Glutamatergic neuron (in vitro differentiated cells): ENCODE results near the gene NRXN3. TPM values are rescaled to one million over a fixed set of nuclear protein-coding genes. Genes with fewer than 3 reads are reported as not detected.

Source experiments
- DNase-seq: peaks from one replicate; pipeline ENCODE4 v3.0.0; 2022
- H3K27ac Mint-ChIP-seq: one replicate; pipeline ENCODE4 v1.8.0; 2020; ENCODE audit warnings: mild to moderate bottlenecking, mixed read lengths, inconsistent platforms; ENCODE audit not compliant: unreplicated experiment
- H3K27me3 Mint-ChIP-seq: one replicate; pipeline ENCODE4 v1.8.0; 2020; ENCODE audit warnings: mild to moderate bottlenecking, moderate library complexity, mixed read lengths, inconsistent platforms; ENCODE audit not compliant: unreplicated experiment
- H3K36me3 Mint-ChIP-seq: one replicate; pipeline ENCODE4 v1.8.0; 2020; ENCODE audit warnings: mild to moderate bottlenecking, mixed read lengths, inconsistent platforms; ENCODE audit not compliant: unreplicated experiment
- H3K4me1 Mint-ChIP-seq: one replicate; pipeline ENCODE4 v1.8.0; 2020; ENCODE audit warnings: mild to moderate bottlenecking, low read depth, mixed read lengths, inconsistent platforms; ENCODE audit not compliant: unreplicated experiment
- H3K4me3 Mint-ChIP-seq: one replicate; pipeline ENCODE4 v1.8.0; 2020; ENCODE audit warnings: mild to moderate bottlenecking, mixed read lengths, inconsistent platforms; ENCODE audit not compliant: unreplicated experiment
- H3K9me3 Mint-ChIP-seq: one replicate; pipeline ENCODE4 v1.8.0; 2020; ENCODE audit warnings: mild to moderate bottlenecking, moderate library complexity, mixed read lengths, inconsistent platforms; ENCODE audit not compliant: unreplicated experiment
- total RNA-seq: library from RNA; stranded (reverse); fragmentation: NEBNext Ultra II Directional; extraction: Animal tissue kit (Norgen Biotek cat#: 25700); gene quantifications from one replicate; pipeline ENCODE4 v1.2.1, GENCODE V29; 2021; ENCODE audit not compliant: unreplicated experiment
- TF ChIP-seq, protein P1 (sequence below): fragments of 200-600 bp; sonication (generic); IDR thresholded peaks from one replicate; pipeline ENCODE4 v1.5.0; 2021; ENCODE audit not compliant: partially characterized antibody, unreplicated experiment

The NRXN3 gene
- total RNA-seq, 1 donor from 2014 or later = 1.2 TPM

DNA sequence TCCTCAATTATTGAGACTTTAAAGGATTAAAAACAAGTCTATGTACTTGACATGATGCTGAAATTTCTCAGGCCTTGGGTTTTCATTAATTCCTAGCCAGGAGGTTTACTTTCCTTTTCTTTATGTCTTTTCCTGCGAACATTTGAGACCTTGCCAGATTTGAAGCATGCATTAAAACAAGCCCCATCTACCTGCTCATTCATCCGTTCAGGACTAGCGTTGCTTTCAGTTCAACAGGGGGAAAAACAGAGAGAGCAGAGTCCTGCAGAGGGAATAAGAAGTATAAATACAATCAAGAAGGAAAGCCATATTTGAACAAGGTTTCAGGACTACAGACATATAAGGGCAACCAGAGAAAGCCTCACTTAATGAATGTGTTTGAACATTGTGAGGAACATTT lies 1498.8 kb downstream of the NRXN3 start:
- DNase-seq = no peak
- peaks cover 2% of the 10 kb centered on the region for H3K9me3 Mint-ChIP-seq
- H3K27ac Mint-ChIP-seq = no peak overlapping the region
- TF ChIP-seq, protein P1, sequence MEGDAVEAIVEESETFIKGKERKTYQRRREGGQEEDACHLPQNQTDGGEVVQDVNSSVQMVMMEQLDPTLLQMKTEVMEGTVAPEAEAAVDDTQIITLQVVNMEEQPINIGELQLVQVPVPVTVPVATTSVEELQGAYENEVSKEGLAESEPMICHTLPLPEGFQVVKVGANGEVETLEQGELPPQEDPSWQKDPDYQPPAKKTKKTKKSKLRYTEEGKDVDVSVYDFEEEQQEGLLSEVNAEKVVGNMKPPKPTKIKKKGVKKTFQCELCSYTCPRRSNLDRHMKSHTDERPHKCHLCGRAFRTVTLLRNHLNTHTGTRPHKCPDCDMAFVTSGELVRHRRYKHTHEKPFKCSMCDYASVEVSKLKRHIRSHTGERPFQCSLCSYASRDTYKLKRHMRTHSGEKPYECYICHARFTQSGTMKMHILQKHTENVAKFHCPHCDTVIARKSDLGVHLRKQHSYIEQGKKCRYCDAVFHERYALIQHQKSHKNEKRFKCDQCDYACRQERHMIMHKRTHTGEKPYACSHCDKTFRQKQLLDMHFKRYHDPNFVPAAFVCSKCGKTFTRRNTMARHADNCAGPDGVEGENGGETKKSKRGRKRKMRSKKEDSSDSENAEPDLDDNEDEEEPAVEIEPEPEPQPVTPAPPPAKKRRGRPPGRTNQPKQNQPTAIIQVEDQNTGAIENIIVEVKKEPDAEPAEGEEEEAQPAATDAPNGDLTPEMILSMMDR = no peak
- H3K36me3 Mint-ChIP-seq = no peaks in the 10 kb centered on the region
- no peak overlapping the region for H3K4me3 Mint-ChIP-seq
- no peaks in the 10 kb centered on the region for H3K27me3 Mint-ChIP-seq
- H3K4me1 Mint-ChIP-seq = peaks cover 20% of the 10 kb centered on the region

DNA sequence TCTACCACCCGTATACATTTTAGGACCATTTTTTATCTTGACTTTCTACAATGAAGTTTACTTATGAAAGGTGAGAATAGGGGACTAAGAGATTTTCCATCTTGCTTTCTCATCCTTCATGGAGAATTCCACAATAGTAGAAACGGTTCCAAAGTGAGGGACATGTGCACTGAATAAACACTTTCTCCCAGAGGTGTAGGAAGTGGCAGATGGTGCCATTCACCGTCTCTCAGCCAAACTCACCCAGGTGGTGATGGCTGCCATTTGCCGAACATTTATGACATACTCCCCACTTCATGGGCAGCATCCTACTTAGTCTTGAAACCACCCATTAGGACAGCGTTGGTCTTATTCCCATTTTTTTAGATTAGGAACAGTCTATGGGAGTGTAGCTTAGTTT lies 1500.6 kb downstream of the NRXN3 start:
- H3K4me1 Mint-ChIP-seq = peaks cover 8% of the 10 kb centered on the region
- no peaks in the 10 kb centered on the region for H3K9me3 Mint-ChIP-seq
- no peak overlapping the region for H3K27ac Mint-ChIP-seq
- no peak for DNase-seq
- no peaks in the 10 kb centered on the region for H3K36me3 Mint-ChIP-seq
- no peaks in the 10 kb centered on the region for H3K27me3 Mint-ChIP-seq
- H3K4me3 Mint-ChIP-seq = no peak overlapping the region
- TF ChIP-seq, protein P1 = no peak

DNA sequence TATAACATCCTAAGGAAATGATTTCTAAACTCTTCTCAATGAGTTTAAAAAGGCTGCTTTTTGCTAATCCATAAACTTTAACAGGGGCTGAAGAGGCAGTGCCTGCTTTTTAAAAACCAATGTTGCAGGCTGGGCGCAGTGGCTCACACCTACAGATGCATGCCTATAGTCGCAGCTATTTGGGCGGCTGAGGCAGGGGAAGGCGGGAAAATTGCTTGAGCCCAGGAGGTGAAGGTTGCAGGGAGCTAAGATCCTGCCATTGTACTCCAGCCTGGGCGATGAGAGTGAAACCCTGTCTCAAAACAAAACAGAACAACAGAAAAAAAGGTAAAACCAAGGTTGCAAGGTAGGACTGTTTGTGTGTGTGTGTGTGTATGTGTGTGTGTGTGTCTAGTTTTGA lies 1509.9 kb downstream of the NRXN3 start:
- H3K9me3 Mint-ChIP-seq = peaks cover 1% of the 10 kb centered on the region
- no peak for DNase-seq
- H3K4me3 Mint-ChIP-seq = no peak overlapping the region
- H3K36me3 Mint-ChIP-seq = no peaks in the 10 kb centered on the region
- H3K27me3 Mint-ChIP-seq = peaks cover 2% of the 10 kb centered on the region
- TF ChIP-seq, protein P1 = no peak
- peaks cover 3% of the 10 kb centered on the region for H3K4me1 Mint-ChIP-seq
- H3K27ac Mint-ChIP-seq = no peak overlapping the region

DNA sequence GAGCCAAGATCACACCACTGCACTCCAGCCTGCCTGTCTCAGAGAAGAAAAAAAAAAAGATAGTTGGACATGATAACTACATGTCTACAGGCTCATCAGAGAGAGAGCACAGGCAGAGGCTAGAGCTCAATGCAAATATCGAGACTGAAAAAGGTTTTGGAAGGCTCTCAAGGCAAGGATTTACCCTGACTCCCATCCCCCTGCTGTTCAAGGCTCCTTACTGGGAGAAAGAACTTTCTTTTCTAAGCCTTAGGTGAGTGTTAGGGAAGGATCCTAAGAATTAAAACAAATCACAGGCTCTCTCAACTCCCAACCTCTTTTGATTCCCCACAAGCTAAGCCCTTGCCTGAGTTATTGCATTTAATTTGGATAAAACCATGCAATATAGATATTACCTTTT lies 1516.0 kb downstream of the NRXN3 start:
- Mint-ChIP-seq H3K9me3 (no peaks in the 10 kb centered on the region), H3K27ac (no peak overlapping the region), H3K4me3 (no peak overlapping the region), H3K27me3 (peaks cover 2% of the 10 kb centered on the region), H3K36me3 (no peaks in the 10 kb centered on the region), H3K4me1 (peaks cover 2% of the 10 kb centered on the region)
- TF ChIP-seq, protein P1 = no peak
- DNase-seq = no peak

DNA sequence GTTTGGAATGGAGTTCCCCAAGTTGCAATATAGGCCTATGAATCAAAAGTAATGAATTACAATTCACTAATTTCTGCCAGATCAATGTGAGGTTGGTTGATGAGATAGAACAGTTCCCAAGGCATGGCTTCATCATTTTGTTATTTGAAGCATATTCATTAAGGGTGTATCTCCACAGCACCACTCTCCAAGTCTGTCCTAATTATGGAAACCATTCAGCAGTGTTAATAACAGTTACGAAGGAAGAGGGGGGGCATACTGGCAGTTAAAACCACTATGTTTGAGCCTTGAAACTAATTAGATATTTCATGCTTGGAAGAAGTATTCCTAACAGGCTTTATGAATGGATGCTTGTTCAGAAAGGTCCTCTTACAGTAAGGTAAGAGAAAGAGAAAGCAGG lies 1520.8 kb downstream of the NRXN3 start:
- Mint-ChIP-seq H3K4me3 (no peak overlapping the region), H3K27ac (no peak overlapping the region), H3K27me3 (no peaks in the 10 kb centered on the region), H3K36me3 (no peaks in the 10 kb centered on the region), H3K4me1 (peaks cover 2% of the 10 kb centered on the region), H3K9me3 (no peaks in the 10 kb centered on the region)
- TF ChIP-seq, protein P1 = no peak
- DNase-seq = no peak
